ENCODE data around the gene PDXK.
A peak's percentile ranks its signal among the peaks of the same experiment; 100 is the strongest.

PDXK gene

DNA sequence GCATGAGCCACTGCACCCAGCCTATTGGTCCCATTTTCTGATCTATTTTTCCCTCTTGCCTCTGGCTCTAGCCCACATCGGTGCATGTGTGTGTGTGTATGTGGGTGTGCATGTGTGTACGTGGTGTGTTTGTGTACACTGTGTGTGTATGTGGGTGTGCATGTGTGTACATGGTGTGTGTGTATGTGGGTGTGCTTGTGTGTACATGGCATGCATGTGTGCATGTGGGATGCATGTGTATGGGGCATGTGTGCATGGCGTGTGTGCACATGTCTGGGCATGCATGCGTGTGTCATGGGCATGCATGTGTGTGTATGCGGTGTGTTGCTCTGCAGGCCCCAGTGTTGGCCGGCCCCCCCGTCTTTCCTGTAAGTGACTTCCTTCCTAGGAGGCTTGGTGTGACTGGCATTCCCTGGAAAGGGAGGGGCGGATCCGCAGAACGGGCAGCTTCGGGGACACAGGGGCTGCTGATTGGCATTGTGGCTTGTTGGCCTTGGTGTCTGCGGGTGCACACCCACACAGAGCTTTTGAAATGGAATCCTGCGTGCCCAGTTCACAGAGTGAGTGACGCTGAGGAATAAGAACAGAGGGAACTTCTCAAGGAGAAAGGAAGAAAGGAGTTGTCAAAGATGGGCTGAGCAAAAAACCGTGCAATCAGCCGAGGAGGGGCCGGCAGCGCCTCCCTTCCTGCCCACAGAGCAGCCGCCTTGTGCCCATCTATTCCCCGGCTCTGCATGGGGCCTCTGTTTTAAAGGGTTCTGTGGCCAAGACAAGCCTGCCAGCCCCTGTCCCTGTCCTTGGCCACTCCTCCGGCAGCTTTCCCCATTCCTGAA, 8.0 kb downstream of the PDXK start:
- DNase-seq (ENCODE audit: low read depth) = no peak

DNA sequence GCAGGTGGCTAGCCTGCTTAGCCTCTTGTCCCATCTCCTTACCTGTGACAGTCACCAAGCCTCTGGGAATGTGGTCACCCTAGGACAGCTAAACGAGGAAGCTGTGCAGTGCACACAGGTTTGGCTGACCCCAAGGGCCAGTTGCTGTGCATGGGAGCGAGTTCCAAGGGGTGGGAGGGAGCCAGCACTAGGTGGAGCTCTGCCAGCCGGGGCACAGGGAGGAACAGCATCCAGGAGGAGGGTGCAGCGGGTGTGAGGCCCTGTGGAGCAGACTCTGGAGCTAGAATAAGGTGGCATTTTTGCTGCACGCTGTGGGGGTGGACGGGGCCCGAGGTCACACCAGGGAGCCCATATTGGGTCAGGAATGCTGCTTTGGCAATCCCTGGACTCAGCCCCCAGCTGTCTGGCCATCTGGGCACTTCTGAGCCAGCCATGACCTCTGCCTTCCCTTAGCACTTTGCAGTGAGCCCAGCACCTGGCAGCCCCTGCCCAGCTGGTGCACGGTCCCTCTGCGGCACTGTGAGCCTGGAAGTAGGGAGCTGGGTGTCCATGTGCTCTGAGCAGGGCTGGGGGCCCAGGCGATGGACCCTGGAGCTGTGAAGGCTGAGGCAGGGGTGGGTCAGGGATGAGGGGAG, 8.7 kb downstream of the PDXK start:
- no peak for DNase-seq (ENCODE audit: low read depth)

DNA sequence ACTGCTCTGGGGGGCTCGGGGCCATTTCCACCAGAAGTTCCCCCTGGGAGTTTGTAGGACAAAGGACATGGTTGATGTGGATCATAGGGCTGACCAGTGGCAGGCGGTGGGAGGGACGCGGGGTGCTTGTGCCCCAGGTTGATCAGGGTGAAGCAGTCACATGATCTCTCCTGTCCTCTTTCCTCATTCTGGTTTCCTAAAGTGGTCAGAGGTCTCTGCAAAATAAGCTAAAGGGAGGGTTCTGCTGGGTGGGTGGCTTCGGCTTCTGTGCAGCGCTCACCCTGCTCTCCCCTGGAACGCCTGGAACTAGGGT, 9.2 kb downstream of the PDXK start:
- DNase-seq (ENCODE audit: low read depth) = no peak

DNA sequence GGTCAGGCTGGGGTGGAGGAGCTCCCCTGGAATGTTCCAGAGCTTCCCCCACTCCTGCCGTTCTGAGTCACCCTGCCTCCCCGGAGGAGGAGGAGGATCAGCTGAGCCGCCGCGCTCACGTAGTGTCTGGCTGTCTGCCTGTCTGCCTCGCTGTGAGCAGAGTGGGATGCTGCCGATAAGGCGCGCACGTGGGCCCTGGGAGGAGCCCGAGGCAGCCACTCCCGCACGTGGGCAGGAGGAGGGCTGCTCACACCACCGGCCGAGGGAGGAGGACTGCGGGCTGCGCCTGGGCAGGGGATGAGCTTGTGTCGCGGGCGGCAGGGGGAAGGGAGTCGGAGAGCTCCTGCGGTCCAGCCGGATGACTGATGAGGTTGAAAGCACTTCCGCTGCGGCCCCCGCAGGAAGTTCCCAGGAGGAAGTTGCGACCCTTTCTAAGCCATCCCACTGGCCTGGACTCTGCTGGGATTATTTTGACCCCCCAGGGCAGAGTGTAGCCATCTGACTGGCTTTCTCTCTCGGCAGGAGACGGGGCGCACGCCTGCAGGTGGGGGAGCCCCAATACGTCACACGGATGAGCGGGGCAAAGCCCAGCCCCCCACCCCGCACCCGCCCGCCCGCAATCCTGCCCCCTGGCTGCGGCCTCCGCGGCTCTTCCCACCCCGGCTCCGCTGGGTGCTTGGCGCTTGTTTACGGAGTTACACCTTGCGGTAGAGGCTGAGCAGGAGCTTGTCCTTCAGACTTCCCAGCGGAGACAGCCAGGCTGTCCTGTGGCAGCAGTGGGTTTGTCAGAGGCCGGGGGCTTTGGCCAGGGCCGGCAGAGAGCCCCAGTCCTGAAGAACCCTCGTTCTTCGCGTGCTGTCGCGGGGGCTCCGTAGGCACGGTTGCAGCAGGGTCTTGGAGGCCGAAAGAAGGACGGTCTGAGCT, 9.8 kb downstream of the PDXK start:
- DNase-seq (ENCODE audit: low read depth) = peak; percentile 60

DNA sequence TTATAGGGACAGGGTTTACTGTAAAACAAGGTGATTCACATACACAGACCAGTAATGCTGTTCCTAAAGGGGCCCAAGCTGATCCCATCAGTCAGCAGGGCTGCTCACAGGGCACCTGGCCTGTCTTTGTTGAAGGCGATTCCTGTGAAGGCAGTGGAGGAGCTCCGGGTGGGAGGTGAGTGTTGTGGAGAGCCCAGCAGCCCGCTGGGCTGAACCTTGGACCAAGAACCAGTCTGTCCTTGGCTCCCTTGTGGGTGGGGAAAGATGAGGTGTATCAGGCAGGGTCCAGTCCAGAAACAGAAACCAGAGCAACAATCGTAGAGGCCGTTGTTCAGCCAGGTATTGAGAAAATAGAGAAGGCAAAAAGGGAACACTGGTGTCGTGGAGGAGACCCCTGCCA, 12.5 kb downstream of the PDXK start:
- no peak for DNase-seq (ENCODE audit: low read depth)

DNA sequence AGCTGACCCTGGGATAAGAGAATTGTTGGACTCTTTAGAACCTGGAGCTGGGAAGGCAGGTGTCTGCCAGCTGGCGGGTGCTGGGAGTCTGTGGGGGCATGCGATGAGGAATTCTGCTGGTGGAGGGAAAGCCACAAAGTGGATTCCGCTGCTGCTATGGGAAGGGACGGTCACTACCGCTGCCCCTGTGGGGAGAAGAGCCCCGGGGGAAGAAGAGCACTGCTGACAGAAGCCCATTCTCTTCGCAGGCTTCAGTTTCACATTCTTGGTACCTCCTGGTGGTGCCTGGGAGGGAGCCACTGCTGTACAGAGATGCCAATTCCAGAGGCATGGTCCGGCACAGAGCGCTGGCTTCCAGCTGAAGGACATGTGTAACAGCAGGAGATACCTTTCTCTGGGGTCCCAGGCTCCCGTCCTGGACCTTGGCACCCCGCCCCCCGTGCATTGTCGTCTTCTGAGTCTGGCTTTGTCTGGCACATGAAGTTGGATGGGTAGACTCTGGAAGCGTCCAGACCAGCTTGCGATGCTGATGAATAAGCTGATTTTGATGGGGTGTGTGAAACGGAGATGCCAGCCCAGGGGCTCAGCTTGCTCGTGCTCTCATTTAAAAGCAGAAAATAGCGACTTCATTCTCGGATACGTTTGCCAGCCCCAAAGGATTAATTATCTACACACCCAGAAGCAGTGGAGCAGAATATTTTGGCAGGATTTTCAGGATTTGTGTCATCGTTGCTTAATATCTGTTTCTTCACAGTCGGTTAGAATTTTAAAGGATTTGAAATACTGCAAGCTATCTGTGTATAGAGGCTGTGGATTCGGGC, 13.2 kb downstream of the PDXK start:
- DNase-seq (ENCODE audit: low read depth) = no peak

DNA sequence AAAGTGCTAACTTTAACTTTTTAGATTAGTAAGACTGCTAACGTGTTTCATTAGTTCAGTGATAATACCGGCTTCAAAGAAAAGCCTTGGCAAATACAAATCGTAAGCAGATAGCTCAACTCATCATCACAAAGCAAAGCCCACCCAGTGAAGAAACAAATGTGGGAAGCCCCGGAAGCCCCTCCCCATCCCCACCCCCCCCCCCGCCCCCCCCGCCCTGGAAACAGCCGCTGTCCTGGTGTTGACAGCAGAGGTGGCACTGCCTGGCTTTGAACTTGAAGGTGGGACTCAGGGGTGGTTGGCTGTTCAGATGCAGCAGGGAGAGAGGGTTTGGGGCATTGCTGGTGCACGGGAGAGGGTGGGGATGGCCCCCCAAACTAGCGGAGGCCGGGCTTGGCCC, 14.1 kb downstream of the PDXK start:
- DNase-seq (ENCODE audit: low read depth) = no peak

DNA sequence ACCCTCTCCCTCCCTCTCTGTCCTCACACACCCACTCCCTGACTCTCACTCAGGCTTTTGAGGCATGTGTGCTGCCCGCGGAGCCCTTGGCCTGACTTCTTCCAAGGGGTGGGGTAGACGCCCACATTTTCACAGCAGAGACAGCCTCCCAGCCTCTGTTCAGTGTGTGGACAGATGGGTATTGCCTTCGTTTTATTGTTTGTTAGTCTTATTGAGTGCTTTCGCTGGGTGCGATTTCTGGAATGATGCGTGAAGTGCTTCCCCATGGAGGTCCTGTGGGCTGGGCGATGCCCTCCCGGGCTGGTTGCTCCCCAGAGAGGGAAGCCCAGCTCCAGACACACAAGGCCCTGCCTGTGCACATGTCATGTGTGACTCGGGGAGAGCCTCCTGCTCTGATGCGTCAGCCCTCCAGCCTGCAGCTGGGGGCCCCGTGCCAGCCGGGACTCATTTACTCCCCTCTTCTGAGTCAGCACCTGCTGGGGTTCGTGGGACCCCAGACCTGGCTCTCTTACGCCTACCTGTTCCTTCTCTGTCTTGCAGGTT, 14.7 kb downstream of the PDXK start:
- DNase-seq (ENCODE audit: low read depth) = no peak

DNA sequence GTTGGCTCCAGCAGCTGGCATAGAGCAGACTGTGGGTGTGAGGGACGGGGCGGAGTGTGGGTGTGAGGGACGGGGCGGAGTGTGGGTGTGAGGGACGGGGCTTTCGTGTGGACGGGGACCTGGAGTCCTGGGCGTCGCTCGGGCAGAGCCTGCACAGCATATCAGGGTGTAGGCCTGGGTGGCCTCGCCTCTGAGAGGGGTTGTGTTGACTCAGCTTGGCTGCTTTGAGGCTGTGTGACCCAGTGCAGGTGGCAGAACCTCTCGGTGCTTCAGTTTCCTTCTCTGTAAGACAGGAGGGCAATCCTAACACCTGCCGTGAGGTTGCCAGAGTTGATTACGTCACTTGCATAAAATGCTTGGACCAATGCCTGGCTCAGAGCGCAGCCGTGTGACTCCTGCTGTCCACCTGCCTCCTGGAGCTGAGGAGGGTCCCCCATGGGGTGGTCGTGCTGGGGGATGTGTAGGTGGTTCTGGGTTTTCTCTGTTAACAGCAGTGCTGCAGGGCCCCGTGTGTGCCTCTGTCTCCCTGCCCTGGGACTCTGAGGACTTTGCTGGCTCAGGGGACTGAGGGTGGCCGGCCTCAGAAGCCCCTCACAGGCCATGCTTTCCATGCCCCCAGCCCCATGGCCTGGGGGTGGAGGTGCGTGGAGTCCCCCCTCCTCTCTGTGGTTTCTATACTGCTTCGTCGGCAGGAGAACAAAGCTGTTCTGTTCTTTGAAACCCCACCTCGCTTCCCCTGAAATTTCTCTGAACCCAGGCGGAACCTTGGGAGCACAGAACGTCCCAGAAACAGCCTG, 15.4 kb downstream of the PDXK start:
- no peak for DNase-seq (ENCODE audit: low read depth)

DNA sequence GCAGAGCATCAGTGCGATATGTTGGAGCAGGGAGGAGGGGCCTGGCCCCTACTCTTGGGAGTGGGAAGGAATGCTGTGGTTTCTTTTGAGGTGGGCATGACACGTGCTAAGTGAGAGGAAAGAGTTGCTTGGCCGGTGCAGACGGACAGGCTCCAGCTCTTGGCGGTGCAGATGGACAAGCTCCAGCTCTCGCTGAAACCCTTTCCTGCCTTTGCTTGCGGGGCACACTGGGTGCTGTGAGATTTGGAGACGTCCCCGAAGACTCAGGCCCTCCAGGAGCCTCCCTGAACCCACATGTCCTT, 15.9 kb downstream of the PDXK start:
- DNase-seq (ENCODE audit: low read depth) = no peak

DNA sequence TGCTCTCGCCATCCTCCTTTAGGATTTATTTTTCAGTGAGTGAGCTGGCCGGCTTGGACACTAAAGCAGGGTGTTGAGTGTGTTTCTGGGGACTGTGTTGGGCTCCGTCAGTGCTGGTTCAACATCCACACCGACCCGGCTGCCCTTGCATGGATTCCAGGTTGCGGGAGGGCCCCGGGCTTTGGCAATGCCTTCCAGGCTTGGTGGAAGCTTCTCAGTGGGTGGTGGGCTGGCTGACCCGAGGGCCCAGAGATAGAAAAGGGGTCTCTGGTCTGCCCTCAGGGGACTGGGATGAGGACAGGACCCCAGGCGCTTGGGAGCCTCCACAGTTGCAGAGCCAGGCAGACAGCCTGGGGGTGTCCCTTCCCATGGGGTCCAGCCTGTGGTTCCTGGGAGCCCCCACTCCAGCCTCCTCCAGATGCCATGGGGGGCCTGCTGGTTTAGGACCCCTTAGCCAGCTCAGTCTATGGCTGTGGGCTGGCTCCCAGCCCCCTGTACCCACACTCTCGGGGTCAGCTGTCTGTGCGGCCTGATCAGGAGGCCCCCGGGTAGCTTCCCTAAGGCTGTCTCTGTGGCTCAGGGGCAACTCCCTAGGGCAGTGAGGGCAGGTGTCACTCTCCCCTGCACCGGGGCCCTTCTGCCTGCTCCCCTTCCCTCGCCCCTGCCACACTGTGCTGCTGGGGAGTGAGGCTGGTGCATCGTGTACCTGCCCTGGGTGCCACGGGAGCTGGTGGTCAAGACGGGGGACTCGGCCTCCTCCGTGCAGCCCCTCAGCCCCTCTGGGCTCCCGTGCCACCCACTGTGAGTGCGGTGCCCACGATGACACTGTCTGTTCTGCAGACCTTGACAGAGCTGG, 16.5 kb downstream of the PDXK start:
- DNase-seq (ENCODE audit: low read depth) = no peak

DNA sequence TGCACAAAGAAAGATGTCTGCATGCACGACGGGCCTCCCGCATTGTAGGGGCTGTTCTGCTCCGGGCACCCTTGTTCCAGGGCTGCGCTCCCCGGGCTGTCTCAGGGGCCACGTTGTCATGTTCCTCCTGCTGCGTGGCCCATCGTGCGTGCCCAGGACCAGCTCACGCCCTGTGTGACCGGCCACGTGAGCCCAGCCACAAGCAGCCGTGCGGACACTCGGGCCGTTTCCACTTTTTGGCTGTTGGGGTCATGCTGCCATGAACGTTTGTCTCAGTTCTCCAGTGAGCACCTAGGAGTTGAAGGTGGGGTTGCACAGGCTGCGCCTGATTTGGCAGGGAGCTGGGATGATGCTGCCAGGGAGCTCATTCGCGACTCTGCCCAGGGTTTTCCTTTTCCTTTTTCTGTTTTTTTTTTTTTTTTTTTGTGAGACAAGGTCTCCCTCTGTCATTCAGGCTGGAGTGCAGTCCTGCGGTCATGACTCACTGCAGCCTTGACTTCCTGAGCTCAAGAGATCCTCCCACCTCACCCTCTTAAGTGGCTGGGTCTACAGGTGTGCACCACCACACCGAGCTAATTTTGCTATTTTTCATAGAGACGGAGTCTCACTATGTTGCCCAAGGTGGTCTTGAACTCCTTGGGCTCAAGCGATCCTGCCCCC, 17.4 kb downstream of the PDXK start:
- DNase-seq (ENCODE audit: low read depth) = no peak

DNA sequence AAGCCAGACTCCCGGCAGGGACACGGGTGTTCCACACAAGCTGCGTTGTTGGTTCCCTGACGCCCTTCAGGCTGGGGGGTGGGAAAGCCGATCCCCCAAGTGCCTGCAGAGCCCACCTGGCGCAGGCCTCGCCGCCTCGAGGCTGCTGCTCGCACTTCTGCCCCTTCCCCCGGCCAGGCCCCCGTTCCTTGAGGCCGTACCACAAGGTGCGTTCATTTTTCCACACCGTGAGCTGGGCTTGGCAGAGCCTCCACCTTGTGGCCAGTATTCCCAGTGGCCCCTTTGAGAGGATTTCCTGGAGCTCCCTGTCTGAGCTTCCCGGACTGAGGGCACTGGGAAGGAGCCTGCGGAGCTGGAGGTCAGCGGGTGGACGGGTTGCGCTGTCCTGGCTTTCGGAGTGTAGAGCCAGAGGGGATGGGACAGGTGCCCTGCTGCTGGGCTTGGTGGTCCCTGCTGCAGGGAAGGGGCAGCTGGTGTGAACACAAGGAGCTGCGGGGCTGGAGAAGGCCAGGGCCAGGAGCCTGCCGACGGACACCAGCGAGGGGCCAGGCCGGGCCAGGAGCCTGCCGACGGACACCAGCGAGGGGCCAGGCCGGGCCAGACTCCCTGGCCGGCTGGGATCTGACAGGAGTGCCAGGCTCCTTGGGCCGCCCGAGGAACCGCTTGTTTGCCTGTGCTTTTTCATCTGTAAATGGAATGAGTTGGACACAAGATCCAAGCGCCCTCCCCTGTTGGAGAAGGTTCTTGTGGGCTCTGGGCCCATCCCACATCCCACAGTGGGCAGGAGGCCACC, 18.4 kb downstream of the PDXK start:
- DNase-seq (ENCODE audit: low read depth) = no peak

DNA sequence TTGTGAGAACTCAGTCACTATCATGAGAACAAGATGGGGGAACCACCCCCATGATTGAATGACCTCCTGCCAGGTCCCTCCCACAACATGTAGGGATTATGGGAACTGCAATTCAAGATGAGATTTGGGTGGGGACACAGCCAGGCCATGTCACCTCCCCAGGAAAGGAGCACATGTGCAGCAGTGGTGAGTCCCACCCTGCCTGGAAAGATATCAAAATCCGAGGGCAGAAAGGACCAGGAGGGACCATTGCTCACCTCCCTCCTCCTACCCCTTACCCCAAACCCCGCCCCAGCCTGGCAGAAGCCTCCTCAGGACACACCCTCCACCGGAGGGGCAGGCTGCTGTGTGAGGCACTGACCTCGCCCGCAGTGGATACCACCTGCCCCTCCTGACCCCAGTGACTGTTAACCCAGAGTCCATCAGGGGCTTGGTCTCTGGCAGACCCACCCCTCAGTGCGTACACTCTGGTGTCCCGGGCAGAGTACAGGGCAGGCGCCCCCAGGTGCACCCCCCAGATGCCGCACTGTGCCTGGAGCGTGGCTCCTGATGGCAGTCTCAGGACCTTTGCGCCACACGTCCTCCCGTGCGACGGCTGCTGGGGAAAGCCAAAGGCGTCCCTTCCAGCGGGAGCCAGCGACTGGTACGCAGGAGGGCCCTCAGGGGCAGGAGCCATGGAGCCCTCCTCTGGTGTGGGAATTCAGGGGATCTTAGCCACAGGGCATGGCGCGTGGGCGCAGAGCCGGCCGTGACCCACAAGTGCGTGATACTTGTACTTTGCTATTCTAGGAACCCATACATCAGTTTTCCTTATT, 20.9 kb downstream of the PDXK start:
- no peak for DNase-seq (ENCODE audit: low read depth)

DNA sequence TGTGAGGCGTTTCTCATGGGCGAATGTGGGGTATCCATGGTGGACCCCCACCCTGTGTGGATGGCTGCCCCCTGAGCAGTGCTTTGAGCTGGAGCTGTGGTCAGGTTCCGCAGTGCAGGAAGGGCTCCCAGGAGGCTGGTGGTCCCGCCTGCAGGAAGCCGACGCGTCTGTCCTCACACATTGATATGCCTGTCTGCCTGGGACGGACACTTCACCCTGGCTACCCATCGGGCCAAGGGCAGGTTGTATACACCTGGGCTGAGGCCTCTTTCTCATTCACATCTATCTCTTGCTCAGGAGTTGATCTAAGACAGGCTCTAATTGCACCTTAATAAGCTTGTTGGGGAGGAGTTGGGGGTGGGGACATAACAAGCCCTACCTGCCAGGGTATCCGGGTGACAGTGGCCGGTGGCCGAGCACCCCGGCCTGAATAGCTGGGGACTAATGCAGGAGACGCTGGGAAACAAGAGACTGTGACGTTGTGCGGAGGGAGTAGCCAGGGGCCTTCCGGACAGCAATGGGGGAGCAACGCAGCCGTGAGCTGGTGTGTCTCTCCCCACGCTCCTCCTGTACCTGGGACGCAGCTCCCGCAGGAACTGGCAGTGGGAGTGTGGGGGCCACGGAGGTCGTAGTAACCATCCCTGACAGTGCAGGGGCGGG, 21.7 kb downstream of the PDXK start:
- DNase-seq (ENCODE audit: low read depth) = no peak

DNA sequence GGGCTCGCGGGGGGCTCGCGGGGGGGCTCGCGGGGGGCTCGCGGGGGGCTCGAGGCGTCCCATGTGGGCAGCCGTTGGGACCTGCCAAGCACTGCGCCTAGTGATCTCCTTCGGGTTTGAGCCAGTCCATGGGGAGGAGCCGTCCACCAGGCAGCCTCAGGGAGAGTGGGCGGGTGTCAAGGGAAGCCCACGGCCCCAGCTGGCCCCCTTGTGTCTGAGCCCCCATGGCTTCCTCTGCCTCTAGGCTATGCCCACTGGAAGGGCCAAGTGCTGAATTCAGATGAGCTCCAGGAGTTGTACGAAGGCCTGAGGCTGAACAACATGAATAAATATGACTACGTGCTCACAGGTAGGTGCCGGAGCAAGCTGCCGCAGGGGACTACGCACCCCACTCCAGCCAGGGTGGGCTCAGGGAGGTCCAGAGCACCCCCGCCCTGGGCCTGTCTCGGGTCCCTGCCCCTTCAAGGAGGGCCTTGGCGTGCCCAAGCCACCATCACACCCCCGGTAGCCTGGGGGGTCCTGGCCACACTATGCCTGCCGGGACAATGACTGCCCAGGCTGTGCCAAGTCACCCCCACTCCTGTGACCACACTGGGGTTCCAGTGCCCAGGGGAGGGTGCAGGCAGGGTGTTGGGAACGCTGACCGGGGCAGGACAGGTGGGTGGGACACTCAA, 22.6 kb downstream of the PDXK start:
- DNase-seq (ENCODE audit: low read depth) = no peak

DNA sequence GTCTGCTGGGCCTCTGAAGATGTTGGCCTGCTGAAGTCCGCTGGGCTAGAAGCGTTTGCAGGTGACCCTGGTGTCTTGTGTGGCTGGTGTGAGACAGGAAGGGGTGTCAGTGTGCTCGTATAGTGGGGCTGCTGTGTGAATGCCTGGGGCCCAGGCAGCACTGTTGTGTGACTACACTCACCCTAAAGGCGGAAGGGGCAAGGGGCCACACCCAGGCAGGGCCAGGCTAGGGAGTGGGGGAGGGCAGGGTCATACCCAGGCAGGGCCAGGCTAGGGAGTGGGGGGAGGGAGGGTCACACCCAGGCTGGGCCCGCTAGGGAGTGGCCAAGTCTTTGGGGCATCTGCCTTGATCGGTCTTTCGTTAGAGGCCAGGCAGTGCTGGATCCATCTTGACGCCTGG, 25.0 kb downstream of the PDXK start:
- DNase-seq (ENCODE audit: low read depth) = no peak

All from activated T-cell treated with anti-CD3 and anti-CD28 coated beads for 1 hour (primary cell).